Measurements from ENCODE around the gene DAAM2. TPM values are rescaled to one million over a fixed set of nuclear protein-coding genes. Genes with fewer than 3 reads are reported as not detected.

The DAAM2 gene
- total RNA-seq, 2 donors from 2014 or later: 10.1 to 12.2 TPM

DNA sequence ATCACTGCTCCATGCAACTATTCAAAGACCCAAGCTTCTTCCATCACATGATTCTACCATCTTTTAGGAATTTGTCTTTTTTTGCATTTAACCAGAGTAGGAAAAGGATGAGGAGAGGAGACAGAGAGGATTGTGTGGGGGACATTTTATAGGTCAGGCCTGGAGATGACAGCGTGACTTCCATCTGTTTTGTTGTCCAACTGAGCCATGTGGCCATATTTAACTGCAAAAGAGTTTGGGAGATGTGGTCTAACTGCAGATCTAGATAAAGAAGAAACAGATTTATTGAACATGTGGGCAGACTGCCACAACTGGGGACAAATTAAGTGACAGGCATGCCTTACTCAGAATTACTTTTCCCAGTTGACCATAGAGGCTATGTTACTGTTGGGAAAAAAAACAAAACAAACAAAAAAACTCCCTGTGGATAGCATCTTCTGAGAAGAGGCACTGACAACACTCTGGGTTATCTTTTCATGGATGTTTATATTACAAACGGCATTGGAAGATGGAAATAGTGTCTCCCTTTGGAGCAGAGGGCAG, 161.0 kb downstream of the DAAM2 start:
- Histone ChIP-seq H3K27ac (no peak overlapping the region), H3K4me1 (no peaks in the 10 kb centered on the region), H3K27me3 (no peaks in the 10 kb centered on the region), H3K36me3 (replicated peaks in 1 of 2; ENCODE audit: insufficient read depth in 1 of 2, low read depth in 2 of 2) (no peaks in the 10 kb centered on the region), H3K4me3 (no peak overlapping the region), H3K9me3 (no peaks in the 10 kb centered on the region)
- 73 to 83% methylated on average over 2 of the region's 2 CpGs for WGBS, 2 donors
- intact Hi-C loops (cut with DNase I): no loop called here
- TF ChIP-seq, protein P1, sequence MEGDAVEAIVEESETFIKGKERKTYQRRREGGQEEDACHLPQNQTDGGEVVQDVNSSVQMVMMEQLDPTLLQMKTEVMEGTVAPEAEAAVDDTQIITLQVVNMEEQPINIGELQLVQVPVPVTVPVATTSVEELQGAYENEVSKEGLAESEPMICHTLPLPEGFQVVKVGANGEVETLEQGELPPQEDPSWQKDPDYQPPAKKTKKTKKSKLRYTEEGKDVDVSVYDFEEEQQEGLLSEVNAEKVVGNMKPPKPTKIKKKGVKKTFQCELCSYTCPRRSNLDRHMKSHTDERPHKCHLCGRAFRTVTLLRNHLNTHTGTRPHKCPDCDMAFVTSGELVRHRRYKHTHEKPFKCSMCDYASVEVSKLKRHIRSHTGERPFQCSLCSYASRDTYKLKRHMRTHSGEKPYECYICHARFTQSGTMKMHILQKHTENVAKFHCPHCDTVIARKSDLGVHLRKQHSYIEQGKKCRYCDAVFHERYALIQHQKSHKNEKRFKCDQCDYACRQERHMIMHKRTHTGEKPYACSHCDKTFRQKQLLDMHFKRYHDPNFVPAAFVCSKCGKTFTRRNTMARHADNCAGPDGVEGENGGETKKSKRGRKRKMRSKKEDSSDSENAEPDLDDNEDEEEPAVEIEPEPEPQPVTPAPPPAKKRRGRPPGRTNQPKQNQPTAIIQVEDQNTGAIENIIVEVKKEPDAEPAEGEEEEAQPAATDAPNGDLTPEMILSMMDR (IDR thresholded peaks at IDR 0.05): no peak
- TF ChIP-seq POLR2A (IDR thresholded peaks at IDR 0.05): no peak
- DNase-seq: no peak
- ATAC-seq: no peak

Other genes starting within 250 kb of the DAAM2 start
- gene KIF6, start 67.0 kb upstream of the DAAM2 start, total RNA-seq: not detected
- gene MOCS1, start 142.1 kb downstream of the DAAM2 start, total RNA-seq: 10 to 100 TPM; 15.0 to 21.1 TPM

Data from body of pancreas (tissue), 4 donors.